CD4-positive, alpha-beta T cell treated with Interleukin-17A for 4 hours (primary cell): ENCODE measurements around the gene TENM3.

Source experiments
- DNase-seq: peaks from one replicate; pipeline ENCODE4 v3.0.0-alpha.2; 2020; ENCODE audit warnings: mixed read lengths

TENM3 gene

DNA sequence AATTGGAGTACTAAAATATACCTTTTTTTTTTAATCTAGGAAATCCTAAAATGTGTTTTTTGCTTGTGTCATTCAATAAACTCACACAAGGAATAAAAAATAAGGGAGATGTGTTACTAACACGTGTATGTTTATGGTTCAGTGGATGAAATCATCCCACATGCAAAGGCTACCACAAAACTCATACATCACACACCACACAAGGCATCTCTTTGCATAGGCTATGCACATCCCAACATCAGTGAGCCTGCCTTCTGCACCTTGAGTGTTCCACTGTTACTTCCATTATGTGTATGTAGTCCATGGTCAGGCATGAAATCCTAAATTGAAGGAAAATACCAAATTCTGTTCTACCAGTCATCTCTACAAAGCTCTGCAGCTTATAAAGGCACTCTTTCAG is 460.9 kb downstream of the TENM3 start:
- no peak for DNase-seq

DNA sequence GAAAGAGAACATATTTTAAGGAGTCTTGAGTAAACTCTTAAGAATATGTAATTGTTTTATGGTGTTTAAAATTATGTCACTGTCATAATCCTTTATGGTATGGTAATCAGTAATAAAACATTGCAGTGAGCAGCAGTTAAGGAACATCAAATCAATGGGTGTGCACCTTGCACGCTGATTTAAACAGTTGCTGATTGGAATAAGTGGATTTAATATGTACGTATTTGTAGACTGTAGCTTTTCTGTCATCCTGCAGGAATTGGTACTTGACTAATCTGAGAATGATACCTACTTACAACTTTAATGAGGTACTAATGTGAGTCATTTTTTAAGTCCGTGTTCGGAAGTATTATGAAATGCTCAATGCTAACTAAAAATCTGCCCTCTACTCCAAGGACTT is 461.7 kb downstream of the TENM3 start:
- no peak for DNase-seq

DNA sequence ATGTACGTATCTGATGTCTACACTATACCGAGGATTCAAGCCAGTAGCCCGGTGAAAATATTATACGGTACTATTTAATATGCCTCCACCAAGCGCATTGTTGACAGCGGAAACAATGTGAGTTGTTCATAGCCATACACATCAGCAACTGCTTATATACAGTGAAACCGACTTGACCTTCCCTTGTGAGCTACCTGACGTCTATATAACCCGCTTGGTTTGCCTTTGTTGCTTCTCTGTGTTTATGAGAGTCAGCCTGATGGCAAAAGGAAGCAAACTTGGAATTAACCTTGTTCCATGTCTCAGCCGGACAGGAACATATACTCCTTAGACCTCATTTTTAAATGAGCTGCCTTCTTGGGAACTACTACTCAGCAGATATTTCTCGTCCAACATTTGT is 462.2 kb downstream of the TENM3 start:
- DNase-seq, result no peak

DNA sequence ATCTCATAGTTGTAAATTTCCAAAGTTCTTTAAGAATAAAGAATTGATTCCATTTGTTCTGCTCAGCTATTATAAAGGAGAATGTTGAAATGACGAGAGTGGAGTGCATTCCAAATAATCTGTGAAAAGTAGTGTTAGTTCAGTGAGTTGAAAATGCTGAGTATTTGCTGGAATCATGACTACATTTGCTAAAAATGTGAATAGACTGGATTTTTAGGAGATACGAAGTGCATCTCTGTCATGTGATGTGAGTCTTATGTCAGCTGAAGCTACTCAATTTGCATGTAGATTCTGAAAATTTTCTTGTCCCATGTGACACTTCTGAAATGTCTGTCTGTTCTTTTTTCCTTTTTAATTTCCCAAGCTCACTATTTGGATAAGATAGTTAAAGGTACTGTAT is 468.0 kb downstream of the TENM3 start:
- no peak for DNase-seq

DNA sequence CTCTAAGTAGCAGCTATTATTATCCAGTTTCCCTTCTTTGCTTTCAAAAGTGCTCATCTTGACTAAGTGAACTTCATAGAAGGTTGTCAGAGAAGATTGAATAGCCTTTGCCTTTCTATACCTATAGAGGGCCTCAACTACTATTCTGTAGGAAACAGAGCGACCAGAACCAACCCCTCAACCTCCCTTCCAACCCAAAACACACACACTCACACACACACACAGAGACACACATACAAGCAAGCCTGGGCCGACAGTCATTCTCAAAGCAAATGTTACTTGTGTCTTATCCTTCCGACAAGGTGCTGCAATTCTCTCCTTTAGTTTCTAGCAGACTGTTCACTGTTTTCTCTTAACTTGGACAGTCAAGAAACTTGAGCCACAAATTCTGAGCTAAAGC is 472.3 kb downstream of the TENM3 start:
- DNase-seq, result no peak

DNA sequence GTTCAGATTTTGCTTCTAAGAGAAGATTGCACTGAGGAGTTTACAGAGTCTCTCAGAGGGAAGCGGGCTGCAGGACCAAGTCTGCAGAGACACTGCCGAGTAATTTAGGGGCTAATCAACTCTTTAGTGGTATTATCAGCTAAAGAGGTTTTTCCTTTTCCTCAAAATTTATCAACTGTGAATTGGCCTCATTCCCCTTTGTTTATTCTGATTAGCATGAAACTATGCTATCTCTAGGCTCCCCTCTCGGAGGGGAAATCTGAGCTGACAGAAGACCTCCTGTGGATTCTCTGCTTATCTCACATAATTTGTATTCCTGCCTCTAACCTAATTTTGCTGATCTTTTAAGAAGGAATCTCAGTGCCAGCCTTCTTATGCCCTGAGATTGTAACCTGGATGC is 473.0 kb downstream of the TENM3 start:
- no peak for DNase-seq

DNA sequence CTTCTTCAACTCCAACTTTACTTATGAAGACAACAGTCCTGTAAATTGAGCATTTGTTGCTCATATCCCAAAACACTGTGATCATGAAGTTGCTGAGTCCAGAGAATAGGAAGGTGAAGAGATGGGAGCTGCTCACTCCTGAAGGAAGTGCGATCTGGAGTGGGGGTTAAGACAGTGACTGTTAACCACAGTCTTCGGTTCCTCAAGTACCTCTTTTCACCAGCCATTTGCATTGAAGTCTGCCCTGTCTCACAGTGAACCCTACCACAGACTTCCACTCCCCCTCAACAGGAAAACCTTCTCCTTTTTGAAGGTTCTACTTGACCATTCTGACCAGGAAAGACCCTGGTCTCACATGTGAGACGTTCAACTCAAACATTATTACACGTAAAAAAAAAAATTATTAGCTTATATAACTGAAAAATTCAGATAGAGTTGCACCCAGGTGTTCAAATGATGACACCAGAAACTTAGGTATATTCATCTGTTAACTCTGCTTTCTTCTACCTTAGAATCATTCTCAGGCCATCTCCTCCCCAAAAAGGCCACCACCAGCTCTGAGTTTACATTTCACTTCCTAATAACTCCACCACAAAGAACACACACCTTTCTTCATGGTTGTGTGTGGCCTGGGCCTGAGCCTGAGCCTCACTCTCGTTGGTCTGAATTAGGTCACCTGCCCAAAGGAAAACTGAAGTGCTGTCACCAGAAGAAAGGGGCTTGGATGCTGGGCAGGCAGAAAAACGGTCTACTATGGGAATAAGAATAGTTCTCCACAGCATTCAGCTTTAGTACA is 474.8 kb downstream of the TENM3 start:
- no peak for DNase-seq

DNA sequence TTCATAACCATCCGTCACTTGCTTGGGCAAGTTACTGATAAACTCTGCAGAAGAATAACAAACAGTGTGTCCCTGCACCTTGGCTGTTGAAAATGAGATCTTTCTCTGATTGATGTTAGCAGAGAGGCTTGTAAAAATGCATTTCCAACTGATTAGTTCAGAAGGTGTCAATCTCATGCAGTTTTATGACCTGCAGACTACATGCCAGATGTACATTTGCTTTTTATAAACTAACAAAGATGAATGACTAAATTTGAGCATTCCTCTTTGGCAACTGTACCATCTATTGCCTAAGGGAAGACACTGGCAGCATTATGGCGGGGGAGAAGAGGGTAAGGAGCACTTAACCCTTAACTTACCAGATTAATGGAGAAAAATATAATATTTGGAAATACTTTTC is 481.2 kb downstream of the TENM3 start:
- no peak for DNase-seq

DNA sequence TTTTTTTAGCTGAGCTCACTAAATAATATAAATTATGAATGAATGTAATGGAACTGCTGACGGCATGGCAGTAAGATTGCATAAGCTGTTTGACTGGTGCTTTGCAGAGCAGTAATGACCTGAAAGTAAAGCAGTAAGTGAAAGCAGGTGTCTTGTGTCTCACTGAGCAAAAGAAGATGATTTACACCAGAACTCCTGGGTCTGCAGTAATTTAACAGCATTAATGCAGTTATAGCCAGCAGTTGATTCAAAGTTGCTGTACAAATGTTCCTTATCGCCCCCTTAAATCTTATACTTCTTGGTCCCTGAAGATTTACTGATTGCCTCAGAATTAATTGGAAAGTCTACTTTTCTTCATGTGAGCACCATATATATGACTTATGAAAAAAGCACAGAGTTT is 486.3 kb downstream of the TENM3 start:
- no peak for DNase-seq

DNA sequence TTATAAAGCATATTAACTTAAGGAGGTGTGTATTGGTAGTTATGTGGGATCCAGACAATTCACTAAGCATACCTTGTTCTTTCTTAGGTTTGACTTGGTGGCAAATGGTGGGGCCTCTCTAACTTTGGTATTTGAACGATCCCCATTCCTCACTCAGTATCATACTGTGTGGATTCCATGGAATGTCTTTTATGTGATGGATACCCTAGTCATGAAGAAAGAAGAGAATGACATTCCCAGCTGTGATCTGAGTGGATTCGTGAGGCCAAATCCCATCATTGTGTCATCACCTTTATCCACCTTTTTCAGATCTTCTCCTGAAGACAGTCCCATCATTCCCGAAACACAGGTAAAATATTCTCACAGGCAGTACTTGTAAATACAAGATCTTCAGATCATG is 487.6 kb downstream of the TENM3 start:
- DNase-seq, result no peak

DNA sequence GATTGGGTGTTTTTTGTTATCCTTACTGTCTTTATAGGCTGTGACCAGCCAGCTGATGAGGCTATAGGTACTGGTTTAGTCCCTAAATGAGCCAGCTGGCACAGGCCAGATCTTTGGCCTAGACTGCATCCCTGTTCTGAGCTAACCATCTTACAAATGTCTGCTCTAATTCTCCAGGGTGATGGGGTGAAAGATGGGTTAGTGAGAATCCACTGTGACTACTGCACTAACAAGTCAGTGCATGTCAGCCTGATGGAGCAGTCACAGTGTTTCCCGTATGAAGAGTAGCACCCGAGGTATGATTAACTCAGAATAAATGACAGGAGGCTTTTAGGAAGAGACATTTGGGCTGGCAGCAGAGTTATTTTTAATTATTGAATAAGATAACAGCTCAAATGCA is 493.0 kb downstream of the TENM3 start:
- DNase-seq, result no peak

DNA sequence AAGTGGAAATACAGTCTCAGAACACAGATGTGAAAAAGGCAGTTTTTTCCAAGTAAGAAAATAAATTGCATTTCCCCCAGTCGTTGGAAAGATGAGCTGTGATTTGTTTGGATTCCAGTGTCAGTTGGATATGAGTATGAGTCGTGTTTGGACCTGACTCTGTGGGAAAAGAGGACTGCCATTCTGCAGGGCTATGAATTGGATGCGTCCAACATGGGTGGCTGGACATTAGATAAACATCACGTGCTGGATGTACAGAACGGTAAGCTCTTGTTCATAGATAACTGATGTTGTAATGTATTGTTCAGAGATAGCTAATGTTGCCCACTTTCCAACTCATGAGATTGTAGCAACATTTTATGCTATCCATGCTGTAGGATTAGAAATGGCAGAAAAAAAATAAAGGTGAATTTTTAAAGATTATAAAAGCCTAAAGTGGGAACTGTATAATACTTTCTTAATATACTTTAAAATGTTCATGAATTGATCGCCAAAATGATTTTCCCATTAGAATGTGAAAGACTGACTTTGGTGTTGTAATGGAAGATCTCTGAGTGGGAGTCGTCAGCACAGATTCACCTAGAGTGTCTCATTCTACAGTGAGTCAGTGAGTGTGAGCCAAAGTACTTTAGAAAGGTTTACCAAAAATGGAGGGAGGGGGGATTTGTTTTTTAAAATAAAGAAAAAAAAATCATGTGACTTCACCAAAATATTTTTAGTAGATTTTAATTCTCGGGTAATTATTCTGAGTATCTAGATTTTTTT is 495.3 kb downstream of the TENM3 start:
- no peak for DNase-seq

DNA sequence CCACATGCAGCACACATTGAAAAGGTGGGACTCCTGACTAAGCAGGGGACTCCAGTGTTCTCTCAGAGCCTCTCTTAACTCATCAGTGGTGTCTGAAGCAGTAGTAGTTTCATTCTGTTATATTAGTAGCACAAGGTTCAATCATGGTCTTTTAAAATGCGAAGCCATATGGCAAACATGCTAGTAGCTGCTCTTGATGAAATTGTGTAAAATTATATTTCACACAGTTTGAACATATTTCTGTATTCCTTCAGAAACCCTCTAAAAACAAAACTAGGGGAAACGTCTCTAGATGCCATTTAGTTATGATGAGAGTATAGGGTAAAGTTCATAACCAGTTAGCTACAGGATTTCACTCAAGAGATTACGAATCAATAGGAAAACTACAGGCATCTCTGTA is 497.1 kb downstream of the TENM3 start:
- no peak for DNase-seq

DNA sequence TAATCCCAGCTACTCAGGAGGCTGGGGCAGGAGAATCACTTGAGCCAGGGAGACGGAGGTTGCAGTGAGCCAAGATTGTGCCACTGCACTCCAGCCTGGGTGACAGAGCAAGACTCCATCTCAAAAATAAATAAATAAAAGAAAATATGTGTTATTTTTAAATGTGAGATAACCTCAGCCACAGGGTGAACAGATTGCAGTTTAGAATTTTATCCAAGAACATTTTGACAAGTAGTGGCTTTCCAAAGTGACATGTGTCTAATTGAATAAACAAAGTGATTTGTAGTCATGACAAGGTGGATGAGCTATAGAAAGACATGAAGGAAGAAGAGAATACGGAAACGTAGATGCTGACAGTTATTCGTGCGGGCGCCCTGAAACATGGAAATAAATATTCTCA is 497.9 kb downstream of the TENM3 start:
- no peak for DNase-seq

DNA sequence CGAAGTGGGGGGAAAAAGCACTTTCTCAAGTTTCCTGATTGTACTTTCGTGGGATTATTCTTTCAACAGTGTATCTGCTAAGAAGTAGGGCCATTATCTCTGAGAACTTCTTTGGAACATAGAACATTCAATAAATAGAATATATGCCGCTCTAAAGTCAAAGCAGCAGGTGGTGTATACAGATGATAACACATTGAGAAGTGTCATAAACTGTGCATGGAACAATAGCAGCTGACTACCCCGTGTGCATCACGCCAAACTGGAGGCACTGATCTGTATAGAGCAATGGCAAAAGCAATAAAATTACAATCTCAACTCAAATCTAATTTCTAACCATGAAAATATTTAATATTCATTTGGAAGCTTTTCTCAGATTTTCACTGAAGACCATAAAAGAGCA is 498.7 kb downstream of the TENM3 start:
- no peak for DNase-seq

DNA sequence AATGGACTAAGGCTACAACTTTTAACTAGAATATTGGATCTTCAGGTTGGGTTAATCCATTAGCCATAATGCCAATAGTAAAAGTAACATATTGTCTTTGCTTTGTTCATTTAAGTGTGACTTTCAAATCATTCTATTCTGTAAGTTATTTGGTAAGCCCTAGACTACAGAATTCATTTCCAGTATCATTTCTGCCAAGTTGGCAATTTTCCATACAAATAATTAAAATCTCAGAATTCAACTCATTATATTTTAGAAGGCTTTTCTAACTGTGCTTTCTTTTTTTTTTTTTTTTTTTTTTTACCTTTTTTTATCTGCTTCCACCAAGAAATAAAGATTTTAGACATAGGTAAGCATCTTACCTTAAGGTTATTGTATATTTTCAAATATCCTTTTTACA is 500.6 kb downstream of the TENM3 start:
- DNase-seq, result no peak

DNA sequence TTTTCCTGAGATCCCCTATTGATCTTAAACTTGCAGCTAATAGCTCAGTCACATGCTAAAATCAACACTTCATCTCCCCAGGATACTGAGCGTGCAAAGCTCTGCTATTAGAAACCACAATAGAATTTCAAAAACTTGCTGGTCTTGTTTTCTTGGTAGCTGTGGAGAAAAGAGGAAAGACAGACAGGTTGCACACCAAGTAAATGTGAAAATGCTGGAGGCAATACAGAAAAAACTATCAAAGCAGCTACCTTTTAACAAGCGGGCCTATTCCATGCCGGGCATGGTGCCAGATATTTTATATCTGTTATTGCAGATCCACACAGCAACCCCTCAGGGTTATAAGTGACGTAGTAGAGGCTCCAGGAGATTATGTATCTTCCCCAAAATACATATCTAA is 502.0 kb downstream of the TENM3 start:
- DNase-seq, result no peak

DNA sequence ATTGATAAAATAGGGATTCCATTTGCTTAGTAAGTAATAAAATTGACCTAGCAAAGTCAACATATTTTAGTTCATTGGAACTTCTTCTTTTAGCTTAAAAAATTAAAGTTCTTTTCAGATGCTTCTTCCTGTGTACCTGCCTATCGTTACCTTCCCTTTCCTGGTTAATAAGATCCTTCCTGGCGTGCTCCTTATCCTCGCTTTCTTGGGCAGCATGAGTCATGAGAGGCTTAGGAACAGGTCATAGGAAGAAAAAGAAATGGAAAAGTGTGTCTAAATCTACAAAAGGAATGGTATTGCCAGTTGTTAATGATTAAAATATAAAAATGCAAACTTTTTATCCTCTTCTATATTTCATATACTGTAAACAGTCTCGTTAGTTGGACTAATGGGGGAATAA is 503.7 kb downstream of the TENM3 start:
- no peak for DNase-seq

DNA sequence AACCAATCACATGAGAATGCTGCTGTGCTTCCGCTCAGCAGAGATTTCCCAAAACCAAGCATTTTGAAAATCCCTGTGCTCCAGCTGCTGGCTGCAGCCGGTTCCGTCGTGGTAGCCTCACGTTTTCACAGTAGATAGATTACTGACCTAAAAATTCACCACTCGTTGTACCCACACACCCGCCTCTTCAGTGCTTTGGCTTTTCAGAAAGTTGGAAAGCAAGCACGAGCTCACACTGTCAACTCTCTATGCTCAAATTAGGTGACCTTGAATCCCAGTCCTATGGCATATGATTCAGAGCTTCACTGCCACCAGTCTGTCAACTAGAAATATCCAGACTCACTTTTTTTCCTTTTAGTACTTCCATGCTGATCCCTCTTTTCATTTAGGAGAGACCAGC is 505.1 kb downstream of the TENM3 start:
- no peak for DNase-seq

DNA sequence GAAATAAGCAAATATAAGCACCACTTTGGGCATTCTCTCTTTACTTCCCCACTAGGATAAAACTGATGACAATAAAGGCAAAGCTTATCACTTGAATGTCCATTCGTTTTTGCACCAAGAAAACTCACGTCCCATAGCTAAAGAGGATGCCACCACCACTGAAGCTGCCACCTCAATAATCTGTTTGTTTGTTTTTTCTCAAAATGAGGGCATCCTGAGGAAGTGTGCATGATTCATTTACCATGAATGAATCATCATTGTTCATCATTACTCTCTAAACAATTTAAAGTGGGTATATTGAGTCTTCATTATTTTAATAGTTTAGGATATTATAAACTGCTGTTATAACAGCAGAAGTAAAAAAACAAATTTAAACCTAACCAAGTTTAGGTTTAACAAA is 505.7 kb downstream of the TENM3 start:
- DNase-seq, result no peak

DNA sequence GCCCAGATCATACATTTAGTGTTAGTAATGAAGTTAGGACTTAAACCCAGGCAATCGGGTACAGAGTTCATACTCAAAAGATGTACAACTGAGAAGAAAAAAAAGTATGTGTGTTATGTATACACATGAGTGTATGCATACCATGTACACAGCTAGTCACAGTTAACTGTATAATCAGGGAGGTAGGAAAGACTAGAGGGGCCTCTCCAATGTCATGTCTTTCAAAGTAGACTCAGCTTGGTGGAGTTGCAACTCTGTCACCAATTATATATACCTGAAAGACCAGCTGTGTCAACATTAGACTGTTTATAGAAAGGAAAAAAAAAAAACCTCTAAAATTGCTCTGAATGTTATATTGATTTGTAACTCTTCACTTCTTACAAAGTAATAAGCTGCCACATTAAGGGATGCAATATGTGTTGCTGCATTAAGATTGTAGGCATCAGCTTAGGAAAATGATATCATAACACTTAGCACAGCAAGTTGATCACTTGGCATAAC is 506.5 kb downstream of the TENM3 start:
- DNase-seq, result no peak

DNA sequence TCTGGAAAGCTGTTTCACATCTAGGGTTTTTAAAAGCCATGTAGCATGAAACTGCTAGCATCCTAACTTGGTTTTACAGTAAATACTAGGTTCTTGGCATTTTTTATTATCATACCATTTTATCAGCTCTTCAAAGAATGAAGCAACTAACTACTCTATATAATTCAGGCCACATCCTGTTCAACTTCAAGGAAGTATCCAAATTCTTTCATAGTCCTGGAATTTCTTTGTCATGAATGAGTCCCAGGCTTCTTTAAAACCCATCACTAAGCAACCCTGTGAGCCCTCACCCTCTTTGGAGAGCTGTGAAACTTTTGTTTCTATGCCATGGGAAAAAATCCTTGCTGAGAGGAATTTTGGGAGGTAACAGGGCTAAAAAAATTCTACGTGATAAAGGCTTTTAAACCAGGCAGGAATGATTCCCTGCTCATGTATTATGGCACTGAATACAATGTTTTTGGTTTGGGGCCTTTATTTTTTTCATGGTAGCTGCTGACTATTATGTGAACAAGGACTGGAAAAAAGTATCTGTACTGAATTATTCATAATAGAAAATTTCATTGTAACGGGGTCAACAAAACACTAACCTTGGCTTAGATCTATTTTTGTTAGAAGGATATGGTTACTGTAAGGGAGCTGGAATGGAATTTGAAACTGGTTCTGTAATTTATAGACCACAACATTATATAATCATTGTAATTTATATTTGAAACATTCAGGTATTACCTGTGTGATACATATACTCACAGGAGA is 509.1 kb downstream of the TENM3 start:
- DNase-seq, result no peak

DNA sequence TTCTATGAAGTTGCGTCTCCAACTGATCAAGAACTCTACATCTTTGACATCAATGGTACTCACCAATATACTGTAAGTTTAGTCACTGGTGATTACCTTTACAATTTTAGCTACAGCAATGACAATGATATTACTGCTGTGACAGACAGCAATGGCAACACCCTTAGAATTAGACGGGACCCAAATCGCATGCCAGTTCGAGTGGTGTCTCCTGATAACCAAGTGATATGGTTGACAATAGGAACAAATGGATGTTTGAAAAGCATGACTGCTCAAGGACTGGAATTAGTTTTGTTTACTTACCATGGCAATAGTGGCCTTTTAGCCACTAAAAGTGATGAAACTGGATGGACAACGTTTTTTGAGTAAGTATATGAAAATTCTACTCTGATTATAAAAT is 511.7 kb downstream of the TENM3 start:
- no peak for DNase-seq
